COLO668 (cell line): ENCODE measurements around the gene FAM168B.

Experiments used
- DNase-seq: peaks from one replicate; lab custom pipeline; 2025; ENCODE audit not compliant: unreplicated experiment; lab: John Stamatoyannopoulos, UW

Gene FAM168B

GRCh38 chr2:131027566-131028528, 65.4 kb downstream of the FAM168B start:
- no peak for DNase-seq

- no peak for DNase-seq
Measured at GRCh38 chr2:131026919-131027318, 66.3 kb downstream of the FAM168B start.

- DNase-seq, result no peak
Measured at GRCh38 chr2:131023758-131024157, 69.5 kb downstream of the FAM168B start.

GRCh38 chr2:131022731-131023130, 70.5 kb downstream of the FAM168B start:
- no peak for DNase-seq

- DNase-seq, result no peak
Measured at GRCh38 chr2:131016826-131017741, 76.2 kb downstream of the FAM168B start.

GRCh38 chr2:131015764-131016163, 77.5 kb downstream of the FAM168B start:
- DNase-seq, result no peak

- no peak for DNase-seq
Measured at GRCh38 chr2:131014141-131014540, 79.1 kb downstream of the FAM168B start.

- no peak for DNase-seq
Measured at GRCh38 chr2:131011486-131011885, 81.8 kb downstream of the FAM168B start.

GRCh38 chr2:131010566-131010965, 82.7 kb downstream of the FAM168B start:
- DNase-seq, result no peak

GRCh38 chr2:131009713-131010475, 83.4 kb downstream of the FAM168B start:
- DNase-seq, result no peak

GRCh38 chr2:131008967-131009366, 84.3 kb downstream of the FAM168B start:
- no peak for DNase-seq

GRCh38 chr2:131006561-131006960, 86.7 kb downstream of the FAM168B start:
- no peak for DNase-seq

GRCh38 chr2:131005216-131005935, 87.9 kb downstream of the FAM168B start:
- DNase-seq, result no peak

- no peak for DNase-seq
Measured at GRCh38 chr2:131004446-131005209, 88.6 kb downstream of the FAM168B start.

- DNase-seq, result no peak
Measured at GRCh38 chr2:130998561-130998960, 94.7 kb downstream of the FAM168B start.
